Ishikawa (cell line): ENCODE data around the gene ADARB1.

Source experiments
- CEBPB ChIP-seq: IDR thresholded peaks from 2 replicates; pipeline ENCODE4 v1.6.1; 2012
- CREB1 ChIP-seq: IDR thresholded peaks from 2 replicates; pipeline ENCODE4 v1.6.1; 2012; ENCODE audit warnings: low read depth
- EGR1 ChIP-seq: IDR thresholded peaks from 2 replicates; pipeline ENCODE4 v1.6.1; 2012
- EP300 ChIP-seq: IDR thresholded peaks from 2 replicates; pipeline ENCODE4 v1.6.1; 2012; ENCODE audit warnings: borderline replicate concordance
- FOXM1 ChIP-seq: IDR thresholded peaks from 2 replicates; pipeline ENCODE4 v1.6.1; 2012; ENCODE audit warnings: low read depth, borderline replicate concordance
- NFIC ChIP-seq: IDR thresholded peaks from 2 replicates; pipeline ENCODE4 v1.6.1; 2012
- RAD21 ChIP-seq: IDR thresholded peaks from 2 replicates; pipeline ENCODE4 v1.6.1; 2012; ENCODE audit warnings: low read depth
- TAF1 ChIP-seq: IDR thresholded peaks from 2 replicates; pipeline ENCODE4 v1.6.1; 2012; ENCODE audit warnings: low read depth, mild to moderate bottlenecking
- TCF12 ChIP-seq: IDR thresholded peaks from 2 replicates; pipeline ENCODE4 v1.6.1; 2012; ENCODE audit warnings: low read depth
- TEAD4 ChIP-seq: IDR thresholded peaks from 2 replicates; pipeline ENCODE4 v1.6.1; 2012
- YY1 ChIP-seq: IDR thresholded peaks from 2 replicates; pipeline ENCODE4 v1.6.1; 2012; ENCODE audit warnings: low read depth
- ZBTB7A ChIP-seq: IDR thresholded peaks from 2 replicates; pipeline ENCODE4 v1.6.1; 2012; ENCODE audit warnings: low read depth
- TF ChIP-seq, protein P1 (sequence below): IDR thresholded peaks from 2 replicates; pipeline ENCODE4 v1.6.1; 2012
- TF ChIP-seq, protein P2 (sequence below): IDR thresholded peaks from 2 replicates; pipeline ENCODE4 v1.6.1; 2012; ENCODE audit warnings: low read depth, mild to moderate bottlenecking

The ADARB1 gene

DNA sequence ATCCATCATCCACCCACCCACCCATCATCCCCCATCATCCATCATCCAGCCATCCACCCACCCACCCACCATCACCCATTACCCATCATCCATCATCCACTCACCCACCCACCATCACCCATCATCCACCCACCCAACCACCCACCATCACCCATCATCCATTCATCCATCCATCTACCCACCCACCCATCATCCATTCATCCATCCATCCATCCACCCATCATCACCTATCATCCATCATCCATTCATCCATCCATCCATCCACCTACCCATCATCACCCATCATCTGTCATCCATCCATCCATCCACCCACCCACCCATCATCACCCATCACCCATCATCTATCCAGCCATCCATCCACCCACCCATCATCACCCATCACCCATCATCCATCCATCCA, 81.5 kb downstream of the ADARB1 start:
- TF ChIP-seq TAF1 (no peak), FOXM1 (no peak), ZBTB7A (no peak), TCF12 (no peak), NFIC (no peak), EGR1 (no peak), EP300 (no peak), YY1 (no peak), TEAD4 (no peak)
- TF ChIP-seq, protein P1, sequence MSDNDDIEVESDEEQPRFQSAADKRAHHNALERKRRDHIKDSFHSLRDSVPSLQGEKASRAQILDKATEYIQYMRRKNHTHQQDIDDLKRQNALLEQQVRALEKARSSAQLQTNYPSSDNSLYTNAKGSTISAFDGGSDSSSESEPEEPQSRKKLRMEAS = no peak
- TF ChIP-seq, protein P2, sequence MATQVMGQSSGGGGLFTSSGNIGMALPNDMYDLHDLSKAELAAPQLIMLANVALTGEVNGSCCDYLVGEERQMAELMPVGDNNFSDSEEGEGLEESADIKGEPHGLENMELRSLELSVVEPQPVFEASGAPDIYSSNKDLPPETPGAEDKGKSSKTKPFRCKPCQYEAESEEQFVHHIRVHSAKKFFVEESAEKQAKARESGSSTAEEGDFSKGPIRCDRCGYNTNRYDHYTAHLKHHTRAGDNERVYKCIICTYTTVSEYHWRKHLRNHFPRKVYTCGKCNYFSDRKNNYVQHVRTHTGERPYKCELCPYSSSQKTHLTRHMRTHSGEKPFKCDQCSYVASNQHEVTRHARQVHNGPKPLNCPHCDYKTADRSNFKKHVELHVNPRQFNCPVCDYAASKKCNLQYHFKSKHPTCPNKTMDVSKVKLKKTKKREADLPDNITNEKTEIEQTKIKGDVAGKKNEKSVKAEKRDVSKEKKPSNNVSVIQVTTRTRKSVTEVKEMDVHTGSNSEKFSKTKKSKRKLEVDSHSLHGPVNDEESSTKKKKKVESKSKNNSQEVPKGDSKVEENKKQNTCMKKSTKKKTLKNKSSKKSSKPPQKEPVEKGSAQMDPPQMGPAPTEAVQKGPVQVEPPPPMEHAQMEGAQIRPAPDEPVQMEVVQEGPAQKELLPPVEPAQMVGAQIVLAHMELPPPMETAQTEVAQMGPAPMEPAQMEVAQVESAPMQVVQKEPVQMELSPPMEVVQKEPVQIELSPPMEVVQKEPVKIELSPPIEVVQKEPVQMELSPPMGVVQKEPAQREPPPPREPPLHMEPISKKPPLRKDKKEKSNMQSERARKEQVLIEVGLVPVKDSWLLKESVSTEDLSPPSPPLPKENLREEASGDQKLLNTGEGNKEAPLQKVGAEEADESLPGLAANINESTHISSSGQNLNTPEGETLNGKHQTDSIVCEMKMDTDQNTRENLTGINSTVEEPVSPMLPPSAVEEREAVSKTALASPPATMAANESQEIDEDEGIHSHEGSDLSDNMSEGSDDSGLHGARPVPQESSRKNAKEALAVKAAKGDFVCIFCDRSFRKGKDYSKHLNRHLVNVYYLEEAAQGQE = no peak

DNA sequence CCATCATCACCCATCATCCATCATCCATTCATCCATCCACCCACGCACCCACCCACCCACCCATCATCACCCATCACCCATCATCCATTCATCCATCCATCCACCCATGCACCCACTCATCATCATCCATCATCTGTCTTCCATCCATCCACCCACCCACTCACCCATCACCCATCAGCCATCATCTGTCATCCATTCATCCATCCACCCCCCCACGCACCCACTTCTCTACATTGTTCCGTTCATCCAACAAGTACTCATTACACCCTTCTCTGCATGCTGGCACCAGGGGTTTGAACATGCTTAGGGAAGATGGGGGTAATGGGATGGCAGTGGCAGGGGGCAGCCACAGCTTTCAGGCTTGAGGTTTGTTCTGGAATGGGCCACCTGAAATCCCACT, 82.1 kb downstream of the ADARB1 start:
- TF ChIP-seq EP300 = no peak
- TF ChIP-seq TAF1 = no peak
- TF ChIP-seq CREB1 = no peak
- no peak for TF ChIP-seq EGR1
- TF ChIP-seq FOXM1 = no peak
- TF ChIP-seq, protein P1 = no peak
- TF ChIP-seq TCF12 = no peak
- no peak for TF ChIP-seq CEBPB
- no peak for TF ChIP-seq ZBTB7A
- TF ChIP-seq, protein P2 = no peak
- no peak for TF ChIP-seq NFIC

DNA sequence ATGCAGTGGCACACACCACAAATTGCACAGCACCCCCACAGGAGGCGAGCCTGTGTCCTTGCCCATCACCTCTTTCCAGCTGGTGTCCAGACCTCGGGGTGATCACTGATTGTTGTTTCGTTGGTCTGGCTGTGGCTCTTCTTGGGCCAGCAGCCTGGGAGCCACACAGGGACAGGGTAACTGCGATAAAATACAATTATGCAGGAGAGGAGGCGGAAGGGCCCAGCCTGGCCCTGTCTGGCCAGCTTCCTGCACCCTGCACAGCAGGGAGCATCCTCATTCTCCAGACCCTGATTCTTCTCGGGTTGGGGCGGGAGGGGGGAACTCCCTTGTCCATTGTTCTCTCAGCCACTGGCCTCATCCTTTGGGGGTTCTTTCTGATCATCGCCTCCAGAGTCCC, 83.6 kb downstream of the ADARB1 start:
- TF ChIP-seq CEBPB = no peak
- TF ChIP-seq, protein P2 = no peak
- TF ChIP-seq YY1 = no peak
- peak; percentile 53; the same call in 1 of the 2 replicates for TF ChIP-seq EP300

DNA sequence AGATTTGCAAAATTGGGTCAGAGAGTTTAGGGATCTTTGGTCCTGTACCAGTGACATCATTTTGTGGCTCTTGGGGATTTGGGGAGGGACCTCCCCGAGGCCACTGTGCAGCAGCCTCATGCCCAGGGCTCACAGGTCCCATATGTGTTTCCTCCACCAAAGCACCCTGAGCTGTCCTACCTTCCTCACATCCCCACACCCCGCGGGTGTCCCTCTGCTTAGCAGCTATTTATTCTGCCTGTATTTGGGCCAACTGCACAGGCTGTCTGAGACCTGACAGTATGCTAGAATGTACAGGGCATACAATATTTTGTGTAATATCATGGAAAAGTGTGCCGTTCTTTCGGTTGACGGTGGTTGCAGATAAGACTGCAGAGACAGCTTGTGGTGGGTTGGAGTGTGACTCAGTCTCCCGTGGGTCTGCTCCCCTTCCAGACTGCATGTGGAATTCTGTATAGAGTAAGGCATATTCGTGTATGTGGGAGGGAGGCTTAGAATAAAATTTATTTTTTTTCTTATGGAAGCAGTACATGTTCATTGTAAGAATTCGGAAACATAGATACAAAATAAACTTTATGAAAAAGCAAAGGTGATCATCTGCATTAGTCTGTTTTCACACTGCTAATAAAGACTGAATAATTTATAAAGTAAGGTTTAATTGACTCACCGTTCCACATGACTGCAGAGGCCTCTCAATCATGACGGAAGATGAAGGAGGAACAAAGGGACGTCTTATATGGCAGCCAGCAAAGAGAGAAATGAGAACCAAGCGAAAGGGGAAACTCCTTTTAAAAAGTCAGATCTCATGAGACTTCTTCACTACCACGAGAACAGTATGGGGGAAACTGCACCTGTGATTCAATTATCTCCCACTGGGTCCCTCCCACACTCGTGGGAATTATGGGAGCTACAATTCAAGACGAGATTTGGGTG, 84.4 kb downstream of the ADARB1 start:
- TF ChIP-seq EP300 (no peak), YY1 (no peak), CEBPB (no peak), TEAD4 (no peak), NFIC (no peak), ZBTB7A (no peak), TAF1 (no peak), CREB1 (no peak), FOXM1 (no peak), TCF12 (no peak), RAD21 (no peak)
- TF ChIP-seq, protein P1 = no peak

DNA sequence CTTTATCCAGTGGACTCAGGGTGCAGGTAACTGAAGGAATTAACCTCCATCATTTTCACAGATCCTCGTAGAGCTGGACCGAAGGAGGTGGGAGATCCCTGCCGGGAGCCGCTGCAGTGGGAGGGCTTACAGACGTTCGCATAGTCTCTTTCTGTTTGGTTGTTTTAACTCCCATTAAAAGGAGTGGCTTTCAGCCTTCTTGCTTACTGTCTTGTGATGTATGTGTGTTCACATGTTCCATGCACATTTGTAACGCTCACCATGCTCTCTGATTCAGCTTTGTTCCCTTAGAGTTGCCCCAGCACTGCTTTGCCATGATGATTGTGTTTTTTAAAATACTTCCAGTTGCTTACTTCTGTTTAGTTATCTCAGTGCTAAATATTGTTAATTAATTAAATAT, 85.8 kb downstream of the ADARB1 start:
- TF ChIP-seq TCF12 = no peak
- no peak for TF ChIP-seq NFIC
- no peak for TF ChIP-seq EGR1
- no peak for TF ChIP-seq YY1
- TF ChIP-seq, protein P2 = no peak
- TF ChIP-seq TAF1 = no peak
- no peak for TF ChIP-seq CREB1
- TF ChIP-seq CEBPB = no peak
